ENCODE results near the gene CCDC122. TPM values are rescaled to one million over a fixed set of nuclear protein-coding genes. Genes with fewer than 3 reads are reported as not detected.
A peak's percentile ranks its signal among the peaks of the same experiment; 100 is the strongest.

The CCDC122 gene
- total RNA-seq, 5 donors from 2014 or later (not counting 1 experiment from before 2014, with no cell fraction given), result 0.44 to 4.1 (median 0.78) TPM

GRCh38 chr13:43915451-43915850 is 35.9 kb upstream of the CCDC122 start:
- H3K9me3 Mint-ChIP-seq, result no peaks in the 10 kb centered on the region
- 76% methylated on average over 4 of the region's 6 CpGs for WGBS (ENCODE audit: insufficient coverage)
- H3K27me3 ChIP-seq (replicated peaks in 1 of 2; ENCODE audit: control insufficient read depth in 2 of 2, extremely low read depth in 1 of 2, insufficient read depth in 2 of 2, low read length in 1 of 2), result no peaks in the 10 kb centered on the region
- H3K4me1 Mint-ChIP-seq, result no peaks in the 10 kb centered on the region
- POLR2A ChIA-PET, result no interaction called here
- no peaks in the 10 kb centered on the region for H3K36me3 ChIP-seq (ENCODE audit: control insufficient read depth in 2 of 2, extremely low read depth in 1 of 2, insufficient read depth in 1 of 2, low read length in 1 of 2)
- no peaks in the 10 kb centered on the region for H3K36me3 Mint-ChIP-seq
- H3K27me3 Mint-ChIP-seq, result peaks cover 8 to 9% of the 10 kb centered on the region in 2 donors
- no peaks in the 10 kb centered on the region for H3K4me1 ChIP-seq (ENCODE audit: control insufficient read depth in 1 of 2, extremely low read depth in 1 of 2, insufficient read depth in 2 of 2, low read length in 2 of 2)
- H3K27ac ChIP-seq (ENCODE audit: low read length), result no peak overlapping the region
- no peak overlapping the region for H3K4me3 ChIP-seq (ENCODE audit: control insufficient read depth in 1 of 2, extremely low read depth in 1 of 2, low read length in 1 of 2)
- no peak for DNase-seq
- H3K4me3 Mint-ChIP-seq, result no peak overlapping the region
- no peaks in the 10 kb centered on the region for H3K9me3 ChIP-seq
- CTCF ChIA-PET, result interaction anchor here in 1 of 2 donors (0.6 kb wide), 1 partner anchor 12 kb away, joined by 4 read pairs; no protein-coding TSS in a partner anchor
- ATAC-seq (replicated peaks in 1 of 4), result no peak
- no peak overlapping the region for H3K27ac Mint-ChIP-seq

GRCh38 chr13:43911871-43912270 is 32.3 kb upstream of the CCDC122 start:
- Mint-ChIP-seq H3K4me1 (peaks cover 0 to 6% (median 3%) of the 10 kb centered on the region in 3 donors), H3K36me3 (no peaks in the 10 kb centered on the region), H3K27ac (no peak overlapping the region), H3K27me3 (peaks cover 6 to 12% of the 10 kb centered on the region in 2 donors), H3K9me3 (no peaks in the 10 kb centered on the region), H3K4me3 (no peak overlapping the region)
- CTCF ChIA-PET, result interaction anchor here in 1 of 2 donors (0.5 to 2.0 kb wide), 4 partner anchors 10 to 969 kb away, joined by 3 to 7 read pairs (median 4); no protein-coding TSS in a partner anchor
- POLR2A ChIA-PET, result interaction anchor here in 1 of 2 donors (0.5 kb wide), 1 partner anchor 10 kb away, joined by 7 read pairs; no protein-coding TSS in a partner anchor
- H3K27me3 ChIP-seq (replicated peaks in 1 of 2; ENCODE audit: control insufficient read depth in 2 of 2, extremely low read depth in 1 of 2, insufficient read depth in 2 of 2, low read length in 1 of 2), result no peaks in the 10 kb centered on the region
- no peak overlapping the region for H3K27ac ChIP-seq (ENCODE audit: low read length)
- no peaks in the 10 kb centered on the region for H3K9me3 ChIP-seq
- DNase-seq (no peak), ATAC-seq (replicated peaks in 1 of 4) (no peak)
- WGBS (ENCODE audit: insufficient coverage), result no CpG with 5 or more reads among the region's 3 CpGs
- no peaks in the 10 kb centered on the region for H3K4me1 ChIP-seq (ENCODE audit: control insufficient read depth in 1 of 2, extremely low read depth in 1 of 2, insufficient read depth in 2 of 2, low read length in 2 of 2)
- no peaks in the 10 kb centered on the region for H3K36me3 ChIP-seq (ENCODE audit: control insufficient read depth in 2 of 2, extremely low read depth in 1 of 2, insufficient read depth in 1 of 2, low read length in 1 of 2)
- H3K4me3 ChIP-seq (ENCODE audit: control insufficient read depth in 1 of 2, extremely low read depth in 1 of 2, low read length in 1 of 2), result no peak overlapping the region

GRCh38 chr13:43911278-43911677 is 31.7 kb upstream of the CCDC122 start:
- Histone ChIP-seq H3K9me3 (no peaks in the 10 kb centered on the region), H3K4me1 (ENCODE audit: control insufficient read depth in 1 of 2, extremely low read depth in 1 of 2, insufficient read depth in 2 of 2, low read length in 2 of 2) (no peaks in the 10 kb centered on the region), H3K27me3 (replicated peaks in 1 of 2; ENCODE audit: control insufficient read depth in 2 of 2, extremely low read depth in 1 of 2, insufficient read depth in 2 of 2, low read length in 1 of 2) (no peaks in the 10 kb centered on the region), H3K27ac (ENCODE audit: low read length) (no peak overlapping the region), H3K36me3 (ENCODE audit: control insufficient read depth in 2 of 2, extremely low read depth in 1 of 2, insufficient read depth in 1 of 2, low read length in 1 of 2) (no peaks in the 10 kb centered on the region), H3K4me3 (ENCODE audit: control insufficient read depth in 1 of 2, extremely low read depth in 1 of 2, low read length in 1 of 2) (no peak overlapping the region)
- ChIA-PET POLR2A (interaction anchor here (0.6 kb wide), 2 partner anchors 440 to 1238 kb away, joined by 3 read pairs; no protein-coding TSS in a partner anchor), CTCF (interaction anchor here in 1 of 2 donors (0.5 to 2.0 kb wide), 4 partner anchors 11 to 969 kb away, joined by 3 to 7 read pairs (median 4); no protein-coding TSS in a partner anchor)
- Mint-ChIP-seq H3K27me3 (peaks cover 11 to 15% of the 10 kb centered on the region in 2 donors), H3K4me3 (no peak overlapping the region), H3K9me3 (no peaks in the 10 kb centered on the region), H3K4me1 (peaks cover 0 to 6% (median 3%) of the 10 kb centered on the region in 3 donors), H3K27ac (no peak overlapping the region), H3K36me3 (no peaks in the 10 kb centered on the region)
- DNase-seq (no peak), ATAC-seq (replicated peaks in 1 of 4) (no peak)
- 0% methylated on average over 1 of the region's 2 CpGs for WGBS (ENCODE audit: insufficient coverage)

- no peaks in the 10 kb centered on the region for H3K36me3 Mint-ChIP-seq
- H3K4me1 Mint-ChIP-seq, result peaks cover 0 to 6% (median 3%) of the 10 kb centered on the region in 3 donors
- DNase-seq (no peak), ATAC-seq (replicated peaks in 1 of 4) (no peak)
- H3K9me3 Mint-ChIP-seq, result no peaks in the 10 kb centered on the region
- no peak overlapping the region for H3K27ac Mint-ChIP-seq
- Histone ChIP-seq H3K9me3 (no peaks in the 10 kb centered on the region), H3K4me3 (ENCODE audit: control insufficient read depth in 1 of 2, extremely low read depth in 1 of 2, low read length in 1 of 2) (no peak overlapping the region), H3K27me3 (replicated peaks in 1 of 2; ENCODE audit: control insufficient read depth in 2 of 2, extremely low read depth in 1 of 2, insufficient read depth in 2 of 2, low read length in 1 of 2) (no peaks in the 10 kb centered on the region), H3K27ac (ENCODE audit: low read length) (no peak overlapping the region), H3K4me1 (ENCODE audit: control insufficient read depth in 1 of 2, extremely low read depth in 1 of 2, insufficient read depth in 2 of 2, low read length in 2 of 2) (no peaks in the 10 kb centered on the region), H3K36me3 (ENCODE audit: control insufficient read depth in 2 of 2, extremely low read depth in 1 of 2, insufficient read depth in 1 of 2, low read length in 1 of 2) (no peaks in the 10 kb centered on the region)
- ChIA-PET POLR2A (interaction anchor here (0.6 kb wide), 2 partner anchors 440 to 1238 kb away, joined by 3 read pairs; no protein-coding TSS in a partner anchor), CTCF (interaction anchor here (0.7 to 2.0 kb wide), 5 partner anchors 10 to 559 kb away, joined by 3 to 7 read pairs (median 4); no protein-coding TSS in a partner anchor)
- peaks cover 11 to 15% of the 10 kb centered on the region in 2 donors for H3K27me3 Mint-ChIP-seq
- H3K4me3 Mint-ChIP-seq, result no peak overlapping the region
Observed at GRCh38 chr13:43910856-43911255, 31.3 kb upstream of the CCDC122 start.

GRCh38 chr13:43908156-43909126 is 28.9 kb upstream of the CCDC122 start:
- DNase-seq (peak in 4 of 35 experiments; percentile 1 to 51 (median 6)), ATAC-seq (replicated peaks in 1 of 4) (peak in 1 of 4 experiments; percentile 38)
- Mint-ChIP-seq H3K27me3 (peaks cover 11 to 17% of the 10 kb centered on the region in 2 donors), H3K4me3 (no peak overlapping the region), H3K4me1 (peaks cover 0 to 6% (median 3%) of the 10 kb centered on the region in 3 donors), H3K36me3 (no peaks in the 10 kb centered on the region), H3K27ac (no peak overlapping the region), H3K9me3 (no peaks in the 10 kb centered on the region)
- H3K4me1 ChIP-seq (ENCODE audit: control insufficient read depth in 1 of 2, extremely low read depth in 1 of 2, insufficient read depth in 2 of 2, low read length in 2 of 2), result no peaks in the 10 kb centered on the region
- H3K27me3 ChIP-seq (replicated peaks in 1 of 2; ENCODE audit: control insufficient read depth in 2 of 2, extremely low read depth in 1 of 2, insufficient read depth in 2 of 2, low read length in 1 of 2), result no peaks in the 10 kb centered on the region
- no peaks in the 10 kb centered on the region for H3K9me3 ChIP-seq
- no peak overlapping the region for H3K4me3 ChIP-seq (ENCODE audit: control insufficient read depth in 1 of 2, extremely low read depth in 1 of 2, low read length in 1 of 2)
- CTCF ChIA-PET, result interaction anchor here (0.5 to 2.5 kb wide), 33 partner anchors 9 to 1436 kb away, joined by 3 to 48 read pairs (median 4); no protein-coding TSS in a partner anchor
- no CpG with 5 or more reads among the region's 2 CpGs for WGBS (ENCODE audit: insufficient coverage)
- POLR2A ChIA-PET, result interaction anchor here (0.6 kb wide), 3 partner anchors 31 to 516 kb away, joined by 3 to 4 read pairs (median 4); no protein-coding TSS in a partner anchor
- H3K27ac ChIP-seq (ENCODE audit: low read length), result no peak overlapping the region
- no peaks in the 10 kb centered on the region for H3K36me3 ChIP-seq (ENCODE audit: control insufficient read depth in 2 of 2, extremely low read depth in 1 of 2, insufficient read depth in 1 of 2, low read length in 1 of 2)

GRCh38 chr13:43905435-43906031 is 26.0 kb upstream of the CCDC122 start:
- POLR2A ChIA-PET, result interaction anchor here in 1 of 2 donors (0.6 kb wide), 1 partner anchor 840 kb away, joined by 3 read pairs; no protein-coding TSS in a partner anchor
- H3K27ac Mint-ChIP-seq, result no peak overlapping the region
- Histone ChIP-seq H3K36me3 (ENCODE audit: control insufficient read depth in 2 of 2, extremely low read depth in 1 of 2, insufficient read depth in 1 of 2, low read length in 1 of 2) (no peaks in the 10 kb centered on the region), H3K4me1 (ENCODE audit: control insufficient read depth in 1 of 2, extremely low read depth in 1 of 2, insufficient read depth in 2 of 2, low read length in 2 of 2) (no peaks in the 10 kb centered on the region), H3K27ac (ENCODE audit: low read length) (no peak overlapping the region), H3K9me3 (no peaks in the 10 kb centered on the region), H3K4me3 (ENCODE audit: control insufficient read depth in 1 of 2, extremely low read depth in 1 of 2, low read length in 1 of 2) (no peak overlapping the region), H3K27me3 (replicated peaks in 1 of 2; ENCODE audit: control insufficient read depth in 2 of 2, extremely low read depth in 1 of 2, insufficient read depth in 2 of 2, low read length in 1 of 2) (no peaks in the 10 kb centered on the region)
- DNase-seq (peak in 15 of 35 experiments; percentile 3 to 73 (median 12)), ATAC-seq (replicated peaks in 1 of 4) (peak; percentile 56 to 72 (median 69))
- no CpG with 5 or more reads among the region's 3 CpGs for WGBS (ENCODE audit: insufficient coverage)
- CTCF ChIA-PET, result interaction anchor here (0.6 to 1.8 kb wide), 24 partner anchors 9 to 1142 kb away, joined by 3 to 13 read pairs (median 3); no protein-coding TSS in a partner anchor
- H3K36me3 Mint-ChIP-seq, result no peaks in the 10 kb centered on the region
- peaks cover 6 to 15% of the 10 kb centered on the region in 2 donors for H3K27me3 Mint-ChIP-seq
- H3K4me1 Mint-ChIP-seq, result peaks cover 0 to 6% (median 3%) of the 10 kb centered on the region in 3 donors
- no peaks in the 10 kb centered on the region for H3K9me3 Mint-ChIP-seq
- no peak overlapping the region for H3K4me3 Mint-ChIP-seq

All from T-cell (primary cell).